ENCODE measurements around the gene KDM6B. TPM values are rescaled to one million over a fixed set of nuclear protein-coding genes. Genes with fewer than 3 reads are reported as not detected.

KDM6B gene
- total RNA-seq, 1 donor from 2014 or later: 48.3 TPM

DNA sequence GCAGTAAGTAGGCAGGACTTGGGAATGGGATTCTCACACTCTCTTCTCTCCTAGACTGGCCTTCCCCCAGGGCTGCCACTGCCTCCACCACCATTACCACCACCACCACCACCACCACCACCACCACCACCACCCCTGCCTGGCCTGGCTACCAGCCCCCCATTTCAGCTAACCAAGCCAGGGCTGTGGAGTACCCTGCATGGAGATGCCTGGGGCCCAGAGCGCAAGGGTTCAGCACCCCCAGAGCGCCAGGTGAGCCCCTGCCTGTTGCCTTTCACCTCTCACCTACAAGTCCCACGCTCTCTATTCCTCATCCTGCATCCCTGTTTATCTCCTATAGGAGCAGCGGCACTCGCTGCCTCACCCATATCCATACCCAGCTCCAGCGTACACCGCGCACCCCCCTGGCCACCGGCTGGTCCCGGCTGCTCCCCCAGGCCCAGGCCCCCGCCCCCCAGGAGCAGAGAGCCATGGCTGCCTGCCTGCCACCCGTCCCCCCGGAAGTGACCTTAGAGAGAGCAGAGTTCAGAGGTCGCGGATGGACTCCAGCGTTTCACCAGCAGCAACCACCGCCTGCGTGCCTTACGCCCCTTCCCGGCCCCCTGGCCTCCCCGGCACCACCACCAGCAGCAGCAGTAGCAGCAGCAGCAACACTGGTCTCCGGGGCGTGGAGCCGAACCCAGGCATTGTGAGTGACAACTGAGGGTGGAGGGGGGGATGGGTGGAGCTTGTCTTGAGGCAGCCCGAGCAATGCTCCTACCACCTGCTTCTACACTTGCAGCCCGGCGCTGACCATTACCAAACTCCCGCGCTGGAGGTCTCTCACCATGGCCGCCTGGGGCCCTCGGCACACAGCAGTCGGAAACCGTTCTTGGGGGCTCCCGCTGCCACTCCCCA lies 13.0 kb downstream of the KDM6B start:
- TF ChIP-seq, protein P1, sequence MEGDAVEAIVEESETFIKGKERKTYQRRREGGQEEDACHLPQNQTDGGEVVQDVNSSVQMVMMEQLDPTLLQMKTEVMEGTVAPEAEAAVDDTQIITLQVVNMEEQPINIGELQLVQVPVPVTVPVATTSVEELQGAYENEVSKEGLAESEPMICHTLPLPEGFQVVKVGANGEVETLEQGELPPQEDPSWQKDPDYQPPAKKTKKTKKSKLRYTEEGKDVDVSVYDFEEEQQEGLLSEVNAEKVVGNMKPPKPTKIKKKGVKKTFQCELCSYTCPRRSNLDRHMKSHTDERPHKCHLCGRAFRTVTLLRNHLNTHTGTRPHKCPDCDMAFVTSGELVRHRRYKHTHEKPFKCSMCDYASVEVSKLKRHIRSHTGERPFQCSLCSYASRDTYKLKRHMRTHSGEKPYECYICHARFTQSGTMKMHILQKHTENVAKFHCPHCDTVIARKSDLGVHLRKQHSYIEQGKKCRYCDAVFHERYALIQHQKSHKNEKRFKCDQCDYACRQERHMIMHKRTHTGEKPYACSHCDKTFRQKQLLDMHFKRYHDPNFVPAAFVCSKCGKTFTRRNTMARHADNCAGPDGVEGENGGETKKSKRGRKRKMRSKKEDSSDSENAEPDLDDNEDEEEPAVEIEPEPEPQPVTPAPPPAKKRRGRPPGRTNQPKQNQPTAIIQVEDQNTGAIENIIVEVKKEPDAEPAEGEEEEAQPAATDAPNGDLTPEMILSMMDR (IDR thresholded peaks at IDR 0.05): no peak
- Histone ChIP-seq H3K4me3 (no peak overlapping the region), H3K9me3 (no peaks in the 10 kb centered on the region), H3K27ac (no peak overlapping the region), H3K36me3 (peaks cover 60% of the 10 kb centered on the region), H3K4me1 (peaks cover 13% of the 10 kb centered on the region), H3K27me3 (no peaks in the 10 kb centered on the region)
- no peak for ATAC-seq
- DNase-seq: peak; percentile 68
- intact Hi-C loops (cut with DNase I): no loop called here

DNA sequence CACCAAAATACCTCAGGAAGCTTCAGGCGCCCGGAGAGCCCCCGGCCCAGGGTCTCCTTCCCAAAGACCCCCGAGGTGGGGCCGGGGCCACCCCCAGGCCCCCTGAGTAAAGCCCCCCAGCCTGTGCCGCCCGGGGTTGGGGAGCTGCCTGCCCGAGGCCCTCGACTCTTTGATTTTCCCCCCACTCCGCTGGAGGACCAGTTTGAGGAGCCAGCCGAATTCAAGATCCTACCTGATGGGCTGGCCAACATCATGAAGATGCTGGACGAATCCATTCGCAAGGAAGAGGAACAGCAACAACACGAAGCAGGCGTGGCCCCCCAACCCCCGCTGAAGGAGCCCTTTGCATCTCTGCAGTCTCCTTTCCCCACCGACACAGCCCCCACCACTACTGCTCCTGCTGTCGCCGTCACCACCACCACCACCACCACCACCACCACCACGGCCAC lies 14.1 kb downstream of the KDM6B start:
- DNase-seq (no peak), ATAC-seq (no peak)
- Histone ChIP-seq H3K27ac (no peak overlapping the region), H3K36me3 (peaks cover 72% of the 10 kb centered on the region), H3K27me3 (no peaks in the 10 kb centered on the region), H3K4me3 (no peak overlapping the region), H3K9me3 (no peaks in the 10 kb centered on the region), H3K4me1 (peaks cover 15% of the 10 kb centered on the region)
- TF ChIP-seq, protein P1 (IDR thresholded peaks at IDR 0.05): no peak
- intact Hi-C loops (cut with DNase I): no loop called here

DNA sequence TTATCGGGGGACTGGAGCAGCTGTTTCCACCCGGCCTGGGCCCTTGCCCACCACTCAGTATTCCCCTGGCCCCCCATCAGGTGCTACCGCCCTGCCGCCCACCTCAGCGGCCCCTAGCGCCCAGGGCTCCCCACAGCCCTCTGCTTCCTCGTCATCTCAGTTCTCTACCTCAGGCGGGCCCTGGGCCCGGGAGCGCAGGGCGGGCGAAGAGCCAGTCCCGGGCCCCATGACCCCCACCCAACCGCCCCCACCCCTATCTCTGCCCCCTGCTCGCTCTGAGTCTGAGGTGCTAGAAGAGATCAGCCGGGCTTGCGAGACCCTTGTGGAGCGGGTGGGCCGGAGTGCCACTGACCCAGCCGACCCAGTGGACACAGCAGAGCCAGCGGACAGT lies 14.7 kb downstream of the KDM6B start:
- Histone ChIP-seq H3K27me3 (no peaks in the 10 kb centered on the region), H3K27ac (no peak overlapping the region), H3K4me1 (peaks cover 15% of the 10 kb centered on the region), H3K9me3 (no peaks in the 10 kb centered on the region), H3K4me3 (no peak overlapping the region), H3K36me3 (peaks cover 76% of the 10 kb centered on the region)
- ATAC-seq (no peak), DNase-seq (peak; percentile 55)
- TF ChIP-seq, protein P1 (IDR thresholded peaks at IDR 0.05): no peak
- intact Hi-C loops (cut with DNase I): no loop called here

DNA sequence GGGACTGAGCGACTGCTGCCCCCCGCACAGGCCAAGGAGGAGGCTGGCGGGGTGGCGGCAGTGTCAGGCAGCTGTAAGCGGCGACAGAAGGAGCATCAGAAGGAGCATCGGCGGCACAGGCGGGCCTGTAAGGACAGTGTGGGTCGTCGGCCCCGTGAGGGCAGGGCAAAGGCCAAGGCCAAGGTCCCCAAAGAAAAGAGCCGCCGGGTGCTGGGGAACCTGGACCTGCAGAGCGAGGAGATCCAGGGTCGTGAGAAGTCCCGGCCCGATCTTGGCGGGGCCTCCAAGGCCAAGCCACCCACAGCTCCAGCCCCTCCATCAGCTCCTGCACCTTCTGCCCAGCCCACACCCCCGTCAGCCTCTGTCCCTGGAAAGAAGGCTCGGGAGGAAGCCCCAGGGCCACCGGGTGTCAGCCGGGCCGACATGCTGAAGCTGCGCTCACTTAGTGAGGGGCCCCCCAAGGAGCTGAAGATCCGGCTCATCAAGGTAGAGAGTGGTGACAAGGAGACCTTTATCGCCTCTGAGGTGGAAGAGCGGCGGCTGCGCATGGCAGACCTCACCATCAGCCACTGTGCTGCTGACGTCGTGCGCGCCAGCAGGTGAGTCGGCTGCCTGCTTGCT lies 15.2 kb downstream of the KDM6B start:
- TF ChIP-seq, protein P1 (IDR thresholded peaks at IDR 0.05): no peak
- H3K9me3 ChIP-seq: no peaks in the 10 kb centered on the region
- no peaks in the 10 kb centered on the region for H3K27me3 ChIP-seq
- intact Hi-C loops (cut with DNase I): no loop called here
- peaks cover 78% of the 10 kb centered on the region for H3K36me3 ChIP-seq
- ATAC-seq (no peak), DNase-seq (peak; percentile 62)
- H3K27ac ChIP-seq: no peak overlapping the region
- H3K4me3 ChIP-seq: no peak overlapping the region
- peaks cover 15% of the 10 kb centered on the region for H3K4me1 ChIP-seq

DNA sequence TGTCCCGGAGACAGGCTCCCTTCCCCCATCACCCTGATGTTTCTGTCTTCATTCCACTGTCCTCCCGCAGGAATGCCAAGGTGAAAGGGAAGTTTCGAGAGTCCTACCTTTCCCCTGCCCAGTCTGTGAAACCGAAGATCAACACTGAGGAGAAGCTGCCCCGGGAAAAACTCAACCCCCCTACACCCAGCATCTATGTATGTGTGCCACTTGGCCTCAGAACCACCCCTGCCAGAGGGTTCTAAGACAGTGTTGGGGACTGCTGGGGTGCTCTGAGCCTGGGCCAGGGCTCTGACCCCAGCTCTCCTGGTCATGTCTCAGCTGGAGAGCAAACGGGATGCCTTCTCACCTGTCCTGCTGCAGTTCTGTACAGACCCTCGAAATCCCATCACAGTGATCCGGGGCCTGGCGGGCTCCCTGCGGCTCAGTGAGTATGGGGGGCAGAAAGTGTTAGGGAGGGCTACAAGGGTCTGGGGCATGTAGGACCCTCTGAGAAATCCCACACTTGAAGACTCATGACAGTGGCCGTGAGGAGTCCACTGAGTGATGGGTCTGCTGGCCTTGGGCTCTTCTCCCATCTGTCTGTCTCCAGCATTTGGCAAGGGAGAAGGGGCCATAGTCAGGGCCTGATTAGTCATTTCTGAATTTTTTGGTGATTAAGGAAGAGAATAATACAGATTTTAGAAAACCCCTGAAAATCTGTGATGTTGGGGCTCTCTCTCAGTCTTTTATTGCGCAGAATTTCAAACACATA lies 15.9 kb downstream of the KDM6B start:
- no peaks in the 10 kb centered on the region for H3K9me3 ChIP-seq
- intact Hi-C loops (cut with DNase I): no loop called here
- H3K36me3 ChIP-seq: peaks cover 78% of the 10 kb centered on the region
- ATAC-seq (no peak), DNase-seq (no peak)
- H3K27ac ChIP-seq: no peak overlapping the region
- peaks cover 15% of the 10 kb centered on the region for H3K4me1 ChIP-seq
- H3K4me3 ChIP-seq: no peak overlapping the region
- TF ChIP-seq, protein P1 (IDR thresholded peaks at IDR 0.05): no peak
- no peaks in the 10 kb centered on the region for H3K27me3 ChIP-seq

All from upper lobe of right lung (tissue), 1 donor.